ENCODE results near the gene LAMC2.

Gene LAMC2

DNA sequence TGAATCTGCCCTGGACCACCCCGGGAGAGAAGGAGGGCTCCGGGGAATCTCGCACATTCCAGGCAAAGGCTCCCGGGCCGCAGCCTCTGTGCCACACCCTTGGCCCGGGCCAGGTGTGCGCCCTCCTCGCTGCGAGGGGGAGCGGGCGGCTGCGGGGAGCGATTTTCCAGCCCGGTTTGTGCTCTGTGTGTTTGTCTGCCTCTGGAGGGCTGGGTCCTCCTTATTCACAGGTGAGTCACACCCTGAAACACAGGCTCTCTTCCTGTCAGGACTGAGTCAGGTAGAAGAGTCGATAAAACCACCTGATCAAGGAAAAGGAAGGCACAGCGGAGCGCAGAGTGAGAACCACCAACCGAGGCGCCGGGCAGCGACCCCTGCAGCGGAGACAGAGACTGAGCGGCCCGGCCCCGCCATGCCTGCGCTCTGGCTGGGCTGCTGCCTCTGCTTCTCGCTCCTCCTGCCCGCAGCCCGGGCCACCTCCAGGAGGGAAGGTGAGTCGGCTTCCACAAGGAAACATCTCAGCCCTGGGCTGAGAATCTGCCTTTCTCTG is at the start of gene LAMC2:
TSS of gene LAMC2 (plus strand) at position 324 of the 550 bp plus-strand sequence. CDS start at position 413, 89 bp downstream.
- H3K4me1 ChIP-seq (ENCODE audit: insufficient read depth, poor library complexity, severe bottlenecking): peaks cover 44% of the 10 kb centered on the region
- DNase-seq (ENCODE audit: low spot score): peak; percentile 95
- ATAC-seq (ENCODE audit: low read depth): peak; percentile 94
- no peaks in the 10 kb centered on the region for H3K9me3 ChIP-seq (ENCODE audit: severe bottlenecking)
- TF ChIP-seq, protein P1, sequence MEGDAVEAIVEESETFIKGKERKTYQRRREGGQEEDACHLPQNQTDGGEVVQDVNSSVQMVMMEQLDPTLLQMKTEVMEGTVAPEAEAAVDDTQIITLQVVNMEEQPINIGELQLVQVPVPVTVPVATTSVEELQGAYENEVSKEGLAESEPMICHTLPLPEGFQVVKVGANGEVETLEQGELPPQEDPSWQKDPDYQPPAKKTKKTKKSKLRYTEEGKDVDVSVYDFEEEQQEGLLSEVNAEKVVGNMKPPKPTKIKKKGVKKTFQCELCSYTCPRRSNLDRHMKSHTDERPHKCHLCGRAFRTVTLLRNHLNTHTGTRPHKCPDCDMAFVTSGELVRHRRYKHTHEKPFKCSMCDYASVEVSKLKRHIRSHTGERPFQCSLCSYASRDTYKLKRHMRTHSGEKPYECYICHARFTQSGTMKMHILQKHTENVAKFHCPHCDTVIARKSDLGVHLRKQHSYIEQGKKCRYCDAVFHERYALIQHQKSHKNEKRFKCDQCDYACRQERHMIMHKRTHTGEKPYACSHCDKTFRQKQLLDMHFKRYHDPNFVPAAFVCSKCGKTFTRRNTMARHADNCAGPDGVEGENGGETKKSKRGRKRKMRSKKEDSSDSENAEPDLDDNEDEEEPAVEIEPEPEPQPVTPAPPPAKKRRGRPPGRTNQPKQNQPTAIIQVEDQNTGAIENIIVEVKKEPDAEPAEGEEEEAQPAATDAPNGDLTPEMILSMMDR (IDR thresholded peaks at IDR 0.05; ENCODE audit: poor library complexity, severe bottlenecking): peak; percentile 73
- peak within 1 kb of the TSS; percentile 49 for H3K4me3 ChIP-seq (ENCODE audit: severe bottlenecking)
- H3K27me3 ChIP-seq (ENCODE audit: insufficient read depth, poor library complexity, severe bottlenecking): no peaks in the 10 kb centered on the region
- peak within 1 kb of the TSS; percentile 96 for H3K27ac ChIP-seq (ENCODE audit: poor library complexity, severe bottlenecking)
- peaks cover 38% of the 10 kb centered on the region for H3K36me3 ChIP-seq (ENCODE audit: low read depth)

DNA sequence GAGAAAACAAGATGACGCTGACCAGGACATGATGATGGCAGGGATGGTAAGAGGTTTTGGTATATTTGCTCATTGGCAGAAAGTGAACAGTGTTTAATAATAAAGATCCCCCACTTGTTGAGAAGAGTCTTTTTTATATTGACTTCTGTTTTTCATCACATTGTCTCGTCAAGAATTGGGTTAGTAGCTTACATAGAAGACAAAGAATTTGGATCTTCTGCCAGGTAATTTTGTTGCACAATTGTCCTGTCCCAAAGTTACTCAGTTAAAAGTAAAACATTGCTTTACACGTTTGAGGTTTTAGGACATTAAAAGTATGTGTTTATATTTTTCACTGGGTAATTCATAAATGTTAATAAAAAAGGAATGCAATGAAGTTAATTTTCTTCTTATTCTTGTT is 48.3 kb upstream of the LAMC2 start:
- Histone ChIP-seq H3K9me3 (ENCODE audit: severe bottlenecking) (no peaks in the 10 kb centered on the region), H3K27ac (ENCODE audit: poor library complexity, severe bottlenecking) (peak overlapping the region; percentile 88), H3K27me3 (ENCODE audit: insufficient read depth, poor library complexity, severe bottlenecking) (no peaks in the 10 kb centered on the region), H3K4me3 (ENCODE audit: severe bottlenecking) (no peak overlapping the region), H3K36me3 (ENCODE audit: low read depth) (peaks cover 93% of the 10 kb centered on the region), H3K4me1 (ENCODE audit: insufficient read depth, poor library complexity, severe bottlenecking) (peaks cover 31% of the 10 kb centered on the region)
- TF ChIP-seq, protein P1 (IDR thresholded peaks at IDR 0.05; ENCODE audit: poor library complexity, severe bottlenecking): no peak
- no peak for DNase-seq (ENCODE audit: low spot score)
- ATAC-seq (ENCODE audit: low read depth): no peak

DNA sequence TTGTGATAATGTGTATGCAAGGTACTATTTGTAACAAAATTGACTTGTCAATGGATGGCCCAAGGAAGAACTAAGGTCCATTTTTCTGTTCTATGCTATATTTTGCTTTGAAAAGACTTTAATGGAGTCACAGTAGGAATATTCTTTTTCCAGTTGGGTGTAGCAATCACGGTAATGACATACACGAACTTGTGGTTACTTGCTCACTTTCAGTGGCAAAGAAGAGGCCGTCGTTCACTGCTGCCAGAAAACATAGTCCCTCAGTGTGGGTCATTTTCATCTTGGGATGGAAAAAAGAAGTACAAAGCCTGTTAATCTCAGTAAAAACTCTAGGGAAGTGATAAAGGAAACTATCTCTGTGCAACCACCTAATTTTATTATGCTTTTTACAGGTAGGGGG is 47.8 kb upstream of the LAMC2 start:
- Histone ChIP-seq H3K27me3 (ENCODE audit: insufficient read depth, poor library complexity, severe bottlenecking) (no peaks in the 10 kb centered on the region), H3K4me3 (ENCODE audit: severe bottlenecking) (no peak overlapping the region), H3K9me3 (ENCODE audit: severe bottlenecking) (no peaks in the 10 kb centered on the region), H3K4me1 (ENCODE audit: insufficient read depth, poor library complexity, severe bottlenecking) (peaks cover 31% of the 10 kb centered on the region), H3K27ac (ENCODE audit: poor library complexity, severe bottlenecking) (peak overlapping the region; percentile 88), H3K36me3 (ENCODE audit: low read depth) (peaks cover 93% of the 10 kb centered on the region)
- no peak for ATAC-seq (ENCODE audit: low read depth)
- TF ChIP-seq, protein P1 (IDR thresholded peaks at IDR 0.05; ENCODE audit: poor library complexity, severe bottlenecking): no peak
- DNase-seq (ENCODE audit: low spot score): no peak

DNA sequence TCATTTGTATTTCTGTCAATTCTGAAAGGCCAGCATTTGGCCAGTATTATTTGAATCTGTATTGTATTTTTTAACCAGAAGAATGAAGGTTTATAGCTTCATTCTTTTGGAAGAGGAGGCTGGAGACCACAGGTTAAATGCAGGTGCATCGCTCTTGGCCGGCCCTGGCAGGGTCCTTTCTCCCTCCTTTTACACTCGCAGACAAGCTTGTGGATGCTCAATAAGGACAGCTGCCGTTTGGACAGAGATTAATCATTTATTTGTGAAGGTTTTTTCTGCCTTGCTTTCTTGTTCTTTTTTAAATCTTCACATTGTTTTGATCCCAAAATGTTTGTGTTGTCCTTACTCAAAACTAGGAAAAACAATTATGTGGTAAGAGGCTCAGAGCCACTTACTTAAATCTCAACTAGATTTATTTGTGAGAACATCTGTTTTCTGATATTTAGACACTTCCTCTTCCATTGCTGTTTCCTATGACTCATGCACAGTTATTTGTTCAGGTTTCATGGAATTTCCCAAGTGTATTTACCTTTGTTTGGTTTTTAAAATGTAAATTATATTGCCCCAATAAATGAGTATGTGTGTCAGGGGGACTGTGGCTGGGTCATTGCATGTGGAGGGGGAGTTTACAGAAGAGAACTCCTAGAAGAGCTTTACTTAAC is 46.7 kb upstream of the LAMC2 start:
- H3K9me3 ChIP-seq (ENCODE audit: severe bottlenecking): no peaks in the 10 kb centered on the region
- peak overlapping the region; percentile 88 for H3K27ac ChIP-seq (ENCODE audit: poor library complexity, severe bottlenecking)
- ATAC-seq (ENCODE audit: low read depth) (peak; percentile 73), DNase-seq (ENCODE audit: low spot score) (no peak)
- peaks cover 88% of the 10 kb centered on the region for H3K36me3 ChIP-seq (ENCODE audit: low read depth)
- peaks cover 31% of the 10 kb centered on the region for H3K4me1 ChIP-seq (ENCODE audit: insufficient read depth, poor library complexity, severe bottlenecking)
- TF ChIP-seq, protein P1 (IDR thresholded peaks at IDR 0.05; ENCODE audit: poor library complexity, severe bottlenecking): no peak
- H3K4me3 ChIP-seq (ENCODE audit: severe bottlenecking): no peak overlapping the region
- H3K27me3 ChIP-seq (ENCODE audit: insufficient read depth, poor library complexity, severe bottlenecking): no peaks in the 10 kb centered on the region

DNA sequence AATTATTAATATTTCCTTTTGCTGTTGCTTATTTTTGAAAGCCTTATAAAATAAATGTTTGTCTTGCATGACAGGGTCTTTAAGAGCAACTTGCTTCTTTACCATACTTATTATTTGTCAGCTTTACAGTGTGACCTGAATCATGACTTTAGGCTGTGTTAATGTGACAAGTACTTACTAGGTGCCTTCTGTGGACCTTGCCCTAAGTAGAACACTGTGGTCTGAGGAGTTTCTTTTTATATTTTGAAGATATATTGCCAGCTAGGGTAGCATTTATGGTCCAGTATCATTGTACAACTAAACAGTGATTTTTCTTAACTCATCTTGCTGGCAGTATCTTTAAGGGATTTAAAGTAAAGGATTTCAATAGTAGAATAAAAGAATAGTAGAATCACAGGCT is 45.4 kb upstream of the LAMC2 start:
- Histone ChIP-seq H3K9me3 (ENCODE audit: severe bottlenecking) (no peaks in the 10 kb centered on the region), H3K27me3 (ENCODE audit: insufficient read depth, poor library complexity, severe bottlenecking) (no peaks in the 10 kb centered on the region), H3K4me1 (ENCODE audit: insufficient read depth, poor library complexity, severe bottlenecking) (peaks cover 31% of the 10 kb centered on the region), H3K36me3 (ENCODE audit: low read depth) (peaks cover 81% of the 10 kb centered on the region), H3K27ac (ENCODE audit: poor library complexity, severe bottlenecking) (peak overlapping the region; percentile 88), H3K4me3 (ENCODE audit: severe bottlenecking) (no peak overlapping the region)
- TF ChIP-seq, protein P1 (IDR thresholded peaks at IDR 0.05; ENCODE audit: poor library complexity, severe bottlenecking): no peak
- ATAC-seq (ENCODE audit: low read depth) (no peak), DNase-seq (ENCODE audit: low spot score) (no peak)

All from RWPE2 (cell line).